Hepatocyte (in vitro differentiated cells): ENCODE results near the gene UBE2O. TPM values are rescaled to one million over a fixed set of nuclear protein-coding genes. Genes with fewer than 3 reads are reported as not detected.

Experiments used
- DNase-seq: peaks from one replicate; pipeline ENCODE4 v3.0.0-alpha.2; 2016; ENCODE audit warnings: low spot score
- H2AFZ ChIP-seq: fragments of 200-600 bp; sonication (generic); 2 replicates; pipeline ENCODE4 v1.6.0; 2016; ENCODE audit warnings: antibody characterized with exemption, mild to moderate bottlenecking
- H3K27ac ChIP-seq: fragments of 200-600 bp; sonication (generic); 2 replicates; pipeline ENCODE4 v1.5.1; 2016; ENCODE audit warnings: mild to moderate bottlenecking
- H3K27me3 ChIP-seq: fragments of 200-600 bp; sonication (generic); 2 replicates; pipeline ENCODE4 v1.6.1; 2016
- H3K36me3 ChIP-seq: fragments of 200-600 bp; sonication (generic); replicated peaks from 2 replicates; pipeline ENCODE4 v1.5.1; 2016; ENCODE audit warnings: low read depth; ENCODE audit not compliant: insufficient read depth
- H3K4me1 ChIP-seq: fragments of 200-600 bp; sonication (generic); 2 replicates; pipeline ENCODE4 v1.5.1; 2016; ENCODE audit warnings: mild to moderate bottlenecking, moderate library complexity; ENCODE audit not compliant: insufficient read depth
- H3K4me2 ChIP-seq: fragments of 200-600 bp; sonication (generic); 2 replicates; pipeline ENCODE4 v1.6.0; 2016
- H3K4me3 ChIP-seq: fragments of 200-600 bp; sonication (generic); 2 replicates; pipeline ENCODE4 v1.5.1; 2016; ENCODE audit warnings: mild to moderate bottlenecking
- H3K79me2 ChIP-seq: fragments of 200-600 bp; sonication (generic); 2 replicates; pipeline ENCODE4 v1.6.0; 2017; ENCODE audit warnings: mild to moderate bottlenecking
- H3K9me2 ChIP-seq: fragments of 200-600 bp; sonication (generic); replicated peaks from 2 replicates; pipeline ENCODE4 v1.6.0; 2017; ENCODE audit warnings: mild to moderate bottlenecking; ENCODE audit not compliant: insufficient read depth
- H3K9me3 ChIP-seq: fragments of 200-600 bp; sonication (generic); 2 replicates; pipeline ENCODE4 v1.5.1; 2016; ENCODE audit warnings: low read depth, mild to moderate bottlenecking
- H4K20me1 ChIP-seq: fragments of 200-600 bp; sonication (generic); 2 replicates; pipeline ENCODE4 v1.6.0; 2016; ENCODE audit warnings: mild to moderate bottlenecking; ENCODE audit not compliant: insufficient read depth, poor library complexity, severe bottlenecking
- CTCF ChIP-seq: fragments of 200-600 bp; sonication (generic); IDR thresholded peaks from 2 replicates; pipeline ENCODE4 v1.5.1; 2016; ENCODE audit warnings: antibody characterized with exemption, mild to moderate bottlenecking; ENCODE audit not compliant: poor library complexity
- EZH2 ChIP-seq: fragments of 200-600 bp; sonication (generic); IDR thresholded peaks from 2 replicates; pipeline ENCODE4 v1.6.1; 2016; ENCODE audit warnings: antibody characterized with exemption, mild to moderate bottlenecking, borderline replicate concordance
- EZH2phosphoT487 ChIP-seq: fragments of 200-600 bp; sonication (generic); IDR thresholded peaks from one replicate; pipeline ENCODE4 v1.6.1; 2018; ENCODE audit warnings: antibody characterized with exemption, mild to moderate bottlenecking, low read depth, moderate library complexity; ENCODE audit not compliant: unreplicated experiment, severe bottlenecking
- WGBS: methylation state at CpG from one replicate; pipeline ENCODE4 v1.1.6; 2016; ENCODE audit warnings: low lambda C conversion rate; ENCODE audit errors: missing lambda C conversion rate; 5-methylcytosine and 5-hydroxymethylcytosine counted together
- polyA plus RNA-seq: library from polyadenylated mRNA; unstranded; fragments of >200 nt; fragmentation: Nextera tagmentation; extraction: Ambion mirVana; gene quantifications from 2 replicates; pipeline ENCODE4 v1.2.1, GENCODE V29; 2016
- total RNA-seq: library from RNA; depleted of rRNA; stranded (reverse); fragments of >200 nt; gene quantifications from 2 replicates; pipeline ENCODE4 v1.2.3, GENCODE V29; 2014

UBE2O gene
- total and polyA plus RNA-seq, 2 experiments from 2014 or later = 9.7 to 15.2 TPM

GRCh38 chr17:76427501-76428231 is 25.3 kb downstream of the UBE2O start:
- H4K20me1 ChIP-seq = peaks cover 15% of the 10 kb centered on the region
- H3K4me2 ChIP-seq = no peak overlapping the region
- DNase-seq = no peak
- no peaks in the 10 kb centered on the region for H3K27me3 ChIP-seq
- no peaks in the 10 kb centered on the region for H3K9me2 ChIP-seq
- H3K4me3 ChIP-seq = no peak overlapping the region
- peaks cover 54% of the 10 kb centered on the region for H3K79me2 ChIP-seq
- no peak overlapping the region for H3K27ac ChIP-seq
- no peak for TF ChIP-seq EZH2phosphoT487
- TF ChIP-seq CTCF = no peak
- no peak for TF ChIP-seq EZH2
- no peak overlapping the region for H2AFZ ChIP-seq
- no peaks in the 10 kb centered on the region for H3K4me1 ChIP-seq
- H3K9me3 ChIP-seq = no peaks in the 10 kb centered on the region
- WGBS = 87% methylated on average over 8 of the region's 8 CpGs
- H3K36me3 ChIP-seq = no peaks in the 10 kb centered on the region

GRCh38 chr17:76426853-76427252 is 26.1 kb downstream of the UBE2O start:
- TF ChIP-seq EZH2phosphoT487 = no peak
- no peak for TF ChIP-seq EZH2
- no peak for TF ChIP-seq CTCF
- Histone ChIP-seq H3K4me1 (no peaks in the 10 kb centered on the region), H3K27me3 (no peaks in the 10 kb centered on the region), H3K4me2 (no peak overlapping the region), H3K27ac (no peak overlapping the region), H3K36me3 (no peaks in the 10 kb centered on the region), H3K9me3 (no peaks in the 10 kb centered on the region), H3K9me2 (no peaks in the 10 kb centered on the region), H3K4me3 (no peak overlapping the region), H4K20me1 (peaks cover 7% of the 10 kb centered on the region), H3K79me2 (peaks cover 47% of the 10 kb centered on the region), H2AFZ (no peak overlapping the region)
- DNase-seq = no peak
- WGBS = 91% methylated on average over 3 of the region's 3 CpGs

GRCh38 chr17:76422860-76423259 is 30.1 kb downstream of the UBE2O start:
- H4K20me1 ChIP-seq = peaks cover 9% of the 10 kb centered on the region
- no peak overlapping the region for H3K4me2 ChIP-seq
- no peaks in the 10 kb centered on the region for H3K9me2 ChIP-seq
- no peak overlapping the region for H2AFZ ChIP-seq
- no peak for DNase-seq
- no peak overlapping the region for H3K4me3 ChIP-seq
- no peaks in the 10 kb centered on the region for H3K9me3 ChIP-seq
- no peaks in the 10 kb centered on the region for H3K4me1 ChIP-seq
- no peak overlapping the region for H3K27ac ChIP-seq
- H3K79me2 ChIP-seq = peaks cover 51% of the 10 kb centered on the region
- no peaks in the 10 kb centered on the region for H3K27me3 ChIP-seq
- WGBS = 95% methylated on average over 6 of the region's 6 CpGs
- TF ChIP-seq EZH2 (no peak), EZH2phosphoT487 (no peak), CTCF (no peak)
- no peaks in the 10 kb centered on the region for H3K36me3 ChIP-seq

- Histone ChIP-seq H3K79me2 (peaks cover 48% of the 10 kb centered on the region), H3K36me3 (no peaks in the 10 kb centered on the region), H3K9me3 (no peaks in the 10 kb centered on the region), H3K4me2 (no peak overlapping the region), H2AFZ (no peak overlapping the region), H3K4me1 (no peaks in the 10 kb centered on the region), H3K27ac (no peak overlapping the region), H4K20me1 (peaks cover 9% of the 10 kb centered on the region), H3K27me3 (no peaks in the 10 kb centered on the region), H3K9me2 (no peaks in the 10 kb centered on the region), H3K4me3 (no peak overlapping the region)
- DNase-seq = no peak
- WGBS = 98% methylated on average over 8 of the region's 8 CpGs
- no peak for TF ChIP-seq CTCF
- TF ChIP-seq EZH2phosphoT487 = no peak
Measured at GRCh38 chr17:76422406-76422805, 30.5 kb downstream of the UBE2O start.
